Measurements from ENCODE around the gene TTYH1.

- no peak for TF ChIP-seq CTCF (IDR thresholded peaks at IDR 0.05)
- no peak for TF ChIP-seq RXRA (IDR thresholded peaks at IDR 0.05; ENCODE audit: borderline replicate concordance, low read depth)
- TF ChIP-seq IRF3 (IDR thresholded peaks at IDR 0.05; ENCODE audit: low read depth, low read length): no peak
- no peak for TF ChIP-seq RAD21 (IDR thresholded peaks at IDR 0.05; ENCODE audit: low read length)
- TF ChIP-seq FOXM1 (IDR thresholded peaks at IDR 0.05; ENCODE audit: low read depth): no peak
- TF ChIP-seq TCF12 (IDR thresholded peaks at IDR 0.05): no peak
These were observed 42.7 kb downstream of the TTYH1 start for GRCh38 chr19:54457773-54458647.

Measured in SK-N-SH (cell line).